HG03175 (cell line): Measurements from ENCODE around the gene RHBDF2.
"Not testable (repeated sequence)": the region's sequence is repeated elsewhere in the genome, so short reads cannot be mapped to it uniquely, and the experiment has no call there.

Experiments
- ATAC-seq: cut with Tn5 transposase; IDR thresholded peaks from one replicate; pipeline ENCODE4 v1.9.1; 2021; ENCODE audit warnings: mild to moderate bottlenecking, moderate library complexity; ENCODE audit not compliant: unreplicated experiment

The RHBDF2 gene

GRCh38 chr17:76525513-76525833 lies 24.2 kb upstream of the RHBDF2 start:
- ATAC-seq: not testable (repeated sequence)

- ATAC-seq: no peak
These were observed 23.6 kb upstream of the RHBDF2 start for GRCh38 chr17:76524598-76525512.

GRCh38 chr17:76523084-76524037 lies 22.1 kb upstream of the RHBDF2 start:
- ATAC-seq: no peak

GRCh38 chr17:76521683-76522082 lies 20.5 kb upstream of the RHBDF2 start:
- not testable (repeated sequence) for ATAC-seq

- no peak for ATAC-seq
These were observed 20.0 kb upstream of the RHBDF2 start for GRCh38 chr17:76521262-76521661.

- ATAC-seq: no peak
These were observed 18.1 kb upstream of the RHBDF2 start for GRCh38 chr17:76519048-76519966.

GRCh38 chr17:76517638-76518038 lies 16.4 kb upstream of the RHBDF2 start:
- no peak for ATAC-seq

- peak; percentile 45 for ATAC-seq
These were observed 14.2 kb upstream of the RHBDF2 start for GRCh38 chr17:76515274-76515949.

- not testable (repeated sequence) for ATAC-seq
These were observed 13.1 kb upstream of the RHBDF2 start for GRCh38 chr17:76514355-76514754.

- no peak for ATAC-seq
These were observed 12.1 kb upstream of the RHBDF2 start for GRCh38 chr17:76513306-76513692.

GRCh38 chr17:76512366-76513305 lies 11.4 kb upstream of the RHBDF2 start:
- no peak for ATAC-seq

- no peak for ATAC-seq
These were observed 10.6 kb upstream of the RHBDF2 start for GRCh38 chr17:76511668-76512365.

- ATAC-seq: no peak
These were observed 9.6 kb upstream of the RHBDF2 start for GRCh38 chr17:76510831-76511244.

- not testable (repeated sequence) for ATAC-seq
These were observed 7.3 kb upstream of the RHBDF2 start for GRCh38 chr17:76508472-76509063.

- ATAC-seq: peak; percentile 55
These were observed 5.5 kb upstream of the RHBDF2 start for GRCh38 chr17:76506408-76507345.

- ATAC-seq: no peak
These were observed 2.9 kb upstream of the RHBDF2 start for GRCh38 chr17:76504117-76504516.
